Amygdala (tissue), 56 donors: Measurements from ENCODE around the gene SLC1A1.
"Not testable (repeated sequence)": the region's sequence is repeated elsewhere in the genome, so short reads cannot be mapped to it uniquely, and the experiment has no call there.

Experiments
- DNase-seq, 56 donors: peaks; one replicate each; lab custom pipeline; 2025; lab: John Stamatoyannopoulos, UW

Gene SLC1A1

GRCh38 chr9:4538621-4539020 is 48.4 kb downstream of the SLC1A1 start:
- DNase-seq: no peak

GRCh38 chr9:4540425-4540824 is 50.2 kb downstream of the SLC1A1 start:
- DNase-seq: no peak

- no peak for DNase-seq
These were observed 51.0 kb downstream of the SLC1A1 start for GRCh38 chr9:4541281-4541680.

DNA sequence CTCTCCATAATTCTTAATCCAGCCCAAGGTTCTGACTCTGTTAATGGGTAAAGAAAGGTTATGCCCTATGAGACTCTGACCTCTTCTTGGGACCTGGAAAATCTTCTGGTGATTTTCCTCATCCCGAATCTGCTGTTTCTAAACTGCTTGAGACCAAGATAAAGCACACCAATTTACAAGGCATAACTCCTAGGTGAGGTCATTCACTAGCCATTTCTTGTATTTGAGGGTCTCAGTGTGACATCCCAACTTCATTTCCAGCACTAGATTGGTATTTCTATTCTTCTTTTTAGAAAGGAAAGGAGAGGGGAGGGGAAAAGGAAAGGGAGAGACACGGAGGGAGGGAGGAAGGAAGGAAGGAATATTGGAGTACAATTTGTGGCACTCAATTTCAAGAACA is 51.6 kb downstream of the SLC1A1 start:
- DNase-seq: no peak

DNA sequence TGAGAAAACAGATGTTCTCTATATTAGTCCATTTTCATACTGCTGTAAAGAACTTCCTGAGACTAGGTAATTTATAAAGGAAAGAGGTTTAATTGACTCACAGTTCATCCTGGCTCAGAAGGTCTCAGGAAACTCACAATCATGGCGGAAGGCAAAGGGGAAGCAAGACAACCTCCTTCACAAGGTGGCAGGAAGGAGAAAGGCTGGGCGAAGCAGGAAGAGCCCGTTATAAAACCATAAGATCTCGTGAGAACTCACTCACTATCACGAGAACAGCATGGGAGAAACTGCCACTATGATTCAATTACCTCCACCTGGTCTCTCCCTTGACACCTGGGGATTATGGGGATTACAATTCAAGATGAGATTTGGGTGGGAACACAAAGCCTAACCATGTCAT is 54.4 kb downstream of the SLC1A1 start:
- DNase-seq: not testable (repeated sequence)

DNA sequence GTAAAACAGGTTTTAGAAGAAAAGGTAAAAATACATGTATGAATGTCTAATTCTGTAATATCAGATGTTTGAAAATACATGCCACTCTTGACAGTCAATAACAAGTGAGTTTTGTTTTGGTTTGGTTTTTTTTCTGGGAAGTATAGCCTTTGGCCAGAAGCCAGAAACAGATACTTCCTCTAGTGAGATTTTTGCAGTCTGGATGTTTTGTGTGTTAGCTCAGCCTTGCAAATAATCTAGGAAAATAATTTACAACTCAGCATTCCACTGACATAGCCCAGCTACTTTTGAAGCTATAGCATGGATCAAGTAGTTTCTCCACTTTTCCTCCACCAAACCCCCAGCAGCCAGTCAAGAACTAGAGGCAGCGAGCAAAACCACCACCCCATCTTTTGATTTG is 56.7 kb downstream of the SLC1A1 start:
- DNase-seq: no peak

DNA sequence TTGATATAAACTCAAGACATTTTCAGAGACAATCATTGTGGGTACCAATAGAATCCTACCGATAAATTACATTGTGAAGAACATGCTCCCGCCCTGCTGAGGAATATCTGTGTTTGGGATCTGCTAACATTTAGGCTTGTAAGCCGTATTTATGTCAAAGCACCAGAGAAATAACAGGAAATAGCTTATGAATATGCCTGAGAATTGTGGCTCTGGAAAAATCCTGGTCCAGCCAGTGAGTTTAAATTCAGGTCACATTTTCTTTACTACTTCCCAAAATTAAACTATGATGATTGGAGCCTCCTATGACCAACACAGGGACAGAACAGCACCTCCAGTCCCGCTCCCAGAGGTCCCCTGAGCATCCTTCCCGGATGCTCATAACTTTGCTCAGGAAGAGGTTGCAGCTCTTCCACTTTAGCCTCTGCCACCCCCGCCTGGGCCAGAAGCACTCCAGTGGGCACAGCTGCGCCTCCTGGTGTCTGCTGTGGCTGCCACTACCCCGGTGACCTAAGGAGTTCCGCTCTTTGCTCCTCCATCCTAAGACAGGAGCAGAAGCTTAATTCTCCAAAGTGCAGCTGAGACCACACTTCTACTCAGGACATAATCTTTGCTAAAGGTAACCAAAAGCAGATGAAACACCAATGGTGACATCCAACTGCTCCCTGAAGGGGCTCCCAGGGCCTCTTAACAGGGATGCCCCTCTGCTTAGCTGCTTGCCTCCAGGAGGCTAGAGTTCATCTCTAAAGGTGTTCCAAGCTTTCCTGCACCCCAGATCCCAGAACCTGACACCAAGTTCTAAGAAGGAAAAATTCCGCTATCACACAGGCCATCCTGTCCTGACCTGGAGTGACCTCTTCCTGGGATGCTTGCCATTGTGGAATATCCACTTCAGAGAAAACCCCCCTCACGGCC is 58.8 kb downstream of the SLC1A1 start:
- peak in 1 of 56 donors; percentile 3 for DNase-seq

DNA sequence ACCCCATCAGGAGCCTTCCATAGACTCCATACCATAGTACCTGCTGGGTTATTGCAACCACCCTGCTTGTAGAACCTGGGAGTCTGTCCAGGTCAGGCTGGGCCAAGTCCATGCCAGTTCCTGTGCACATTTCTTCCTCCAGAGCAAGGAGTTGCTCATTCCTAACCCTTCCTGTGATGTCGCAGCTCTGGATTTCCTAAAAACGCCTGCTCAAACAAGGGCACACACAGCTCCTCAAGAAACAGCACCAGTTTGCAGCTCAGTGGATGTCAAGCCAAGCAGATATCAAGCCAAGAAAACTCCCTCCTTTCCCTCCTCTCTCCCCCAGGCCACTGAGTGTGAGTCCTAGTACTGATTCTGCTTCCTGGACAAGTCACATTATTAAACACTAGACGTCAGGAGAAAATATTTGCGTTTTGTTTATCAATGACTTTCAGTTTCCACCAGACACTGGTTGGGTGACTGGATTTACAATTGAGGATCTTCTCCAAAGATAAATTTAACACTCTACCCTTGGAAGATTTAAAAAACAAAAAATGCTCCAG is 59.6 kb downstream of the SLC1A1 start:
- DNase-seq: no peak

DNA sequence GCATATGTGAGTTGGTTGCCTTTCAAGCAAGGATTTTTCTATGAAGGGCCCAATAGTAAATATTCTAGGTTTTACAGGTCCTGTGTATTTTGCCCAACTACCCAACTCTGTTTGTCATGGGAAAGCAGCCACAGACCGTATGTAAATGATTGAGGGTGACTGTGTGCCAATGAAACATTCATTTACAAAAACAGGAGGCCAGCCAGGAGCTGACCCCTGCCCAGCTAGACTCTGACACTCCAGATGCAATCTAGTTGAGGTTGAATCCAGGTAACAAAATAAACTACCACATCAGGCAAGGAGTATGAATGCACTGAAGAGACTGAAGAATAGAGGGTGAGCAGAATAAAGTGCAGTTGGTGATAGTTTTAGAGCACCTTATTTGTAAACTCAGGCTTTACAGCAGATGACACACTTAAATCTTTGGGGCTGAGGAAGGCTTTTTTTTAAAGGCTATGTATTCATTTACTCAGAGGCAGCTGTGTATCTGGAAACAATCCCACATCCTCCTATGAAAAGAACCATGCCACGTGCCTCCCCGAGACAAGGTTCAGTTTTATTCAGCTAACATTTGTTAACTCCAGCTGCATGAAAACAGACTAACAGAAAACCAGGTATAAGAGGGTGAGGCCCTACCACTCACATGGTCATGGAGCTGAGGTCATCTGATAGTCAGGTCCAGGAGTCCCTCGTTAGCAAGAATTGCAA is 60.7 kb downstream of the SLC1A1 start:
- peak in 2 of 56 donors; percentile 6 to 13 for DNase-seq

GRCh38 chr9:4553951-4554381 is 63.7 kb downstream of the SLC1A1 start:
- DNase-seq: no peak

DNA sequence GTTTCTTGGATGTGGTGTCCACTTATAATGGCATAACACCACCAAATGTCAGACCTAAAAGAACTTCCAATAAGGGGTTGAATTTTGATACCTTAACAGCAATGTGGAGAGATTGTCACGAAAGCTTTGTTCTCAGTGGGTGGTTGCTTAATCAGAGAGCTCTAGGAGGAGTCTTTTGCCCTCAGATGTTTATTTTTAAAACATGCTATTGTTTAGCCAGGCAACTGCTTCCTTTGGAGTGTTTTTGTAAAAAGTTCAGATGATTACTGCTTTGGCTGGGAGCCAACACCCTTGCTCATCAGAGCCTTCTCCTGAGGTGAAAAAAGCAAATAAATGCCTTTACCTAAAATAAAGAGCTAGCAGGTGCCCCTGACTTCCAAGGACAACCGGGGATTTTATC is 65.0 kb downstream of the SLC1A1 start:
- no peak for DNase-seq

DNA sequence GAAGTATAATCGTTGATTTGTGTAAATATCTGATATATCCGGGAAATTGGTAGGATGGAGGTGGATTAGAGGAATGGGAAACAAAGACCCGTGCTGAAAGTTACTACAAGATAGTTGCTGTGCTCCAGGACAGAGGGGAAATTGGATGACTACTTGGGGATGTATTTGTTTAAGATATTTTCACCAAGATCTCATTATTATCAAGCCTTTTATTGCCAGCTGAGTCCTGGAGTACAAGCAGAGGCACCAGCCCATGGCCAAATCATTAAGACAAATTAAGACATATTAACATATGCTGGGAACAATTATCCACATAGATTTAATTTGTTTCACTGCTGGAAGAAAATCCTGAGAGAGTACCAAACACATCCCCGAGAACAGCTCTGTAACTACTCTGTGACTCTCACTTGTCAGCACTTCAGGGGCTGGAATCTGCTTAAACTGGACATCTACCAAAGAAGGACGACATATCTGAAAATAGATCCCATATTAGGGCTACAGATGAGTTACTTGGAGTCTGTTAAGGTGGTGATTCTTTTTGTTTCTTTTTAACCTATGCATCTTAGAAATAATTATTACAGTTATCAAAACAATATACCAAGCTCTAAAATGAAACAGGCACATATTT is 68.2 kb downstream of the SLC1A1 start:
- DNase-seq: no peak

- DNase-seq: no peak
These were observed 69.3 kb downstream of the SLC1A1 start for GRCh38 chr9:4559261-4560182.

DNA sequence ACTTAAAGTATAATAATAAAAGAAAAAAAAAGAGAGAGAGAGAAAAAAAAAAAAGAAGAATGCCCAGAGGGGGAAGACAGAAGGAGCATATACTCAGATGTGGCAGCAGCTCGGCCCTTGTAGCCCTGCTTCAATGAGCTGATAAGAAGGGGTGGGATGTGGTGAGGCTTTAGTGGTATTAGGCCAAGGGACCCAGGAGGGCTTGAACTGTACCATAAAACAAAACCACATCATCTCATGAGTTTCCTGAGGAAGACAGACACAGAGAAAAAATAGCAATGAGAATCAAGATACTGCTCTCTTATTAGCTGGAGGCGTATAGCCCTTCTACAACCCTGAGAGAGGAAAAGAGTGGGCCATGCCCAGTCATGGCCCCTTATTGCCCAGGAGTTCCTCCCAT is 72.8 kb downstream of the SLC1A1 start:
- DNase-seq: no peak

DNA sequence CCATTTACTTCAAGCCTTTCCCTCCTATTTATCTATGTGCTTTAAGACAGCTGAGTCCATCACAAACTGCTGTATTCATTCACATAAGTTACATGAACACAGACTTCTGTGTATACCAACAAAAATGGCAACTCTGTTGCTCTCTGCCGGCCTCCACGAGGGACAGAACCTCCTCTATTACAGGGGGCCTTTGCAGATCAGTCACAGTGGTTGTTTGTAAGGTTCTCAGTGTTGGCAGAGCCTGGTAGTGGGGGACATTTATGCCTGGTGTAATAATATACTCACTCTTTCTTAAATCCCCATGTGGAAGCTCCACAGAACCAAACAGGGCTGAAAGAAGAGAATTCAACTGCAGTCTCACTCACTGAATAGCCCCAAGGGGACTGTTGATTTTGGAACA is 76.5 kb downstream of the SLC1A1 start:
- peak in 15 of 56 donors; percentile 3 to 62 (median 18) for DNase-seq

DNA sequence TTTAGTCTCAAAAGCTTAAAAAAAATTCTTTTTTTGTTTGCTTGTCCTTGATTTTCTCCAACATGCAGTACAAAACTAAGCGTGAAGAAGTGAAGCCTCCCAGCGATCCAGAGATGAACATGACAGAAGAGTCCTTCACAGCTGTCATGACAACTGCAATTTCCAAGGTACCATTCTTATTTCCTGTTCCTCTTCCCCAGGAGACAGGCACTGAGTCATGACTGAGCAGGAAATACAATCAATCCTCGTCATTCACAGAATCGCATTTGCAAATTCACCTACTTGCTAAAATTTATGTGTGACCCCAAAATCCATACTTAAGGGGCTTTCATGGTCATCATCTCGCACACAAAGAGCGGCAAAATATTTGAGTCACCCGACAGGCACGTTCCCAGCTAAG is 77.3 kb downstream of the SLC1A1 start:
- DNase-seq: no peak

- DNase-seq: no peak
These were observed 78.8 kb downstream of the SLC1A1 start for GRCh38 chr9:4569101-4569500.

GRCh38 chr9:4572184-4572826 is 82.0 kb downstream of the SLC1A1 start:
- no peak for DNase-seq

DNA sequence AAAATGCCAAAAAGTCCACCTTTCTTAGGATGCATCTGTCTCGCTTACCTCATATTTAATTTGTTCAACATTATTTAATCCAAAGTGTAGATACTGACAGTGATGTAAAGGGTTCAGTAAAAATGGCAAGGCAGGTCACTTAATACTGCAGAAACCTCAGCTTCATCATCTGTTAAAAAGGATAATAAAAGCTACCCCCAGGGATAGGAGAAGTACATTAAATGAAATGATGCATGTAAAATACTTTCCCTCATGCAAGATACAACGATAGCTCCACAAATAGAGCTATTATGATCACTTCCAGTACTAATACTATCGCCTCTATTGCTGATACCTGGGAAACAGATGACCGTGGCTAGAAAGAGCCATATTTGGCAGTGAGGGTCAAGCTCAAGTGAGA is 82.9 kb downstream of the SLC1A1 start:
- no peak for DNase-seq
